HepG2 (cell line): ENCODE data around the gene GPR25. TPM values are rescaled to one million over a fixed set of nuclear protein-coding genes. Genes with fewer than 3 reads are reported as not detected.

Source experiments
- ATAC-seq: fragments of 200-7000 bp; cut with Tn5 transposase; 3 replicates; pipeline ENCODE4 v1.9.1; 2020; ENCODE audit warnings: mild to moderate bottlenecking, moderate library complexity
- BruUV-seq: library from RNA; stranded (reverse); fragments of 400-500 nt; replicated peaks from 2 replicates; lab custom pipeline; 2021; lab: Mats Ljungman, UMichigan
- CTCF ChIA-PET: fragments of 300-600 bp; formaldehyde crosslinking; extraction: SDS; loops from one replicate; lab custom pipeline; 2021; ENCODE audit warnings: low total read pairs, inconsistent platforms, low intra/inter-chr PET ratio; lab: Yijun Ruan, JAX
- POLR2A ChIA-PET: fragments of 350-600 bp; sonication (Branson Sonifier 250); formaldehyde crosslinking; loops from one replicate; lab custom pipeline; 2020; ENCODE audit warnings: antibody characterized with exemption, inconsistent platforms; lab: Yijun Ruan, JAX
- DNase-seq: peaks from one replicate; pipeline ENCODE4 v3.0.0-alpha.2; 2015; ENCODE audit warnings: low spot score
- FAIRE-seq: peaks from 3 replicates; lab custom pipeline; 2011; peaks lifted over from hg19 to GRCh38; lab: Jason Lieb, UNC
- H2AFZ ChIP-seq: one replicate; pipeline ENCODE4 v1.6.1; 2011; ENCODE audit warnings: low read length, inconsistent platforms
- H3K27ac ChIP-seq: fragments of 300-600 bp; 3 replicates; pipeline ENCODE4 v1.8.0; 2011; ENCODE audit warnings: mixed run types, mild to moderate bottlenecking, mixed read lengths, low read length, inconsistent platforms; ENCODE audit not compliant: insufficient read depth; ENCODE audit errors: extremely low read length
- H3K27me3 ChIP-seq, 2 experiments: fragments of 200-600 bp in 1 of 2; 2 replicates in 1 of 2; 3 replicates in 1 of 2; pipeline versions ENCODE4 v1.6.0 to v1.8.0; 2011; ENCODE audit warnings: low read length in 2 of 2, mild to moderate bottlenecking in 2 of 2, moderate library complexity in 2 of 2, inconsistent platforms in 1 of 2; ENCODE audit not compliant: insufficient read depth in 2 of 2, control insufficient read depth in 1 of 2
- H3K36me3 ChIP-seq, 2 experiments: fragments of 200-600 bp in 1 of 2; replicated peaks in 1 of 2; 2 replicates in 1 of 2; 3 replicates in 1 of 2; pipeline versions ENCODE4 v1.5.1 to v1.8.0; 2011; ENCODE audit warnings: low read length in 2 of 2, inconsistent platforms in 1 of 2; ENCODE audit not compliant: insufficient read depth in 2 of 2, control insufficient read depth in 1 of 2
- H3K4me1 ChIP-seq: 2 replicates; pipeline ENCODE4 v1.5.1; 2012; ENCODE audit warnings: low read length, inconsistent platforms; ENCODE audit not compliant: insufficient read depth
- H3K4me2 ChIP-seq: 2 replicates; pipeline ENCODE4 v1.6.0; 2011; ENCODE audit warnings: low read depth, low read length, inconsistent platforms
- H3K4me3 ChIP-seq, 3 experiments: fragments of 200-600 bp in 1 of 3; sonication (generic), shearing (Covaris generic) in 1 of 3; replicated peaks in 1 of 3; 2 replicates each; pipeline ENCODE4 v1.5.1; 2011 to 2016; ENCODE audit warnings: low read length in 3 of 3, inconsistent platforms in 2 of 3, low read depth in 2 of 3, mild to moderate bottlenecking in 2 of 3, control low read depth in 1 of 3, mixed read lengths in 1 of 3; ENCODE audit not compliant: insufficient read depth in 1 of 3
- H3K79me2 ChIP-seq: one replicate; pipeline ENCODE4 v1.6.1; 2011; ENCODE audit warnings: low read length, inconsistent platforms; ENCODE audit not compliant: insufficient read depth
- H3K9ac ChIP-seq: 2 replicates; pipeline ENCODE4 v1.6.0; 2011; ENCODE audit warnings: mild to moderate bottlenecking, low read depth, low read length, inconsistent platforms; ENCODE audit not compliant: insufficient read depth
- H3K9me3 ChIP-seq: 2 replicates; pipeline ENCODE4 v1.5.1; 2012; ENCODE audit warnings: mild to moderate bottlenecking, low read length
- H4K20me1 ChIP-seq: 2 replicates; pipeline ENCODE4 v1.6.0; 2011; ENCODE audit warnings: inconsistent platforms, mild to moderate bottlenecking, low read length, moderate library complexity; ENCODE audit not compliant: insufficient read depth
- ARNTL ChIP-seq: sonication (generic); formaldehyde crosslinking; IDR thresholded peaks from 2 replicates; pipeline ENCODE4 v1.4.0; 2020; ENCODE audit warnings: mild to moderate bottlenecking, missing genetic modification reagents
- CCDC6 ChIP-seq: sonication (generic); formaldehyde crosslinking; IDR thresholded peaks from 2 replicates; pipeline ENCODE4 v1.8.1; 2022; ENCODE audit warnings: mild to moderate bottlenecking, missing genetic modification reagents, moderate library complexity
- HOMEZ ChIP-seq: IDR thresholded peaks from 2 replicates; pipeline ENCODE4 v1.6.1; 2016; ENCODE audit warnings: low read depth
- MIER2 ChIP-seq: IDR thresholded peaks from 2 replicates; pipeline ENCODE4 v1.6.1; 2016; ENCODE audit warnings: missing biosample characterization, missing genetic modification reagents
- MTF2 ChIP-seq: sonication (generic); formaldehyde crosslinking; IDR thresholded peaks from 2 replicates; pipeline ENCODE4 v1.5.0; 2020; ENCODE audit warnings: missing genetic modification reagents, borderline replicate concordance
- PLRG1 ChIP-seq: fragments of 450-650 bp; conservative IDR thresholded peaks from 2 replicates; pipeline ENCODE4 v1.6.1; 2016
- PPARG ChIP-seq: conservative IDR thresholded peaks from 2 replicates; pipeline ENCODE4 v1.6.1; 2016; ENCODE audit warnings: missing biosample characterization, missing genetic modification reagents
- SMAD3 ChIP-seq: sonication (generic); formaldehyde crosslinking; IDR thresholded peaks from 2 replicates; pipeline ENCODE4 v1.4.0; 2020; ENCODE audit warnings: missing genetic modification reagents
- TCF7 ChIP-seq: sonication (generic); IDR thresholded peaks from 2 replicates; pipeline ENCODE4 v1.6.1; 2016; ENCODE audit warnings: antibody characterized with exemption, low read depth
- ZFP36L2 ChIP-seq: sonication (generic); formaldehyde crosslinking; IDR thresholded peaks from 2 replicates; pipeline ENCODE4 v1.4.0; 2020; ENCODE audit warnings: missing genetic modification reagents
- ZFY ChIP-seq: sonication (generic); formaldehyde crosslinking; IDR thresholded peaks from 2 replicates; pipeline ENCODE4 v1.4.0; 2020; ENCODE audit warnings: missing genetic modification reagents
- ZNF382 ChIP-seq: sonication (generic); formaldehyde crosslinking; IDR thresholded peaks from 2 replicates; pipeline ENCODE4 v1.5.0; 2020; ENCODE audit warnings: missing genetic modification reagents, mild to moderate bottlenecking, borderline replicate concordance
- ZNF768 ChIP-seq: sonication (generic); formaldehyde crosslinking; IDR thresholded peaks from 2 replicates; pipeline ENCODE4 v1.4.0; 2020; ENCODE audit warnings: missing genetic modification reagents
- WGBS: methylation state at CpG from one replicate; pipeline ENCODE4 v1.1.6; 2017; ENCODE audit warnings: low lambda C conversion rate; 5-methylcytosine and 5-hydroxymethylcytosine counted together
- in situ Hi-C: cut with HindIII; loops from 2 replicates; pipeline ENCODE4 v1.10.0; 2017; ENCODE audit warnings: low pct_unique_long_range_greater_than_20kb; ENCODE audit not compliant: extremely low pct_ligation_motif_present
- intact Hi-C: fragments of 100-400 bp; cut with micrococcal nuclease; formaldehyde crosslinking; loops from one replicate; pipeline ENCODE4 v1.10.0; 2022; ENCODE audit not compliant: unreplicated experiment
- polyA plus RNA-seq, 8 experiments: library from polyadenylated mRNA; depleted of rRNA in 3 of 8; stranded (reverse) in 7 of 8; unstranded in 1 of 8; fragments of >200 nt; fragmentation: Illumina TruSeq in 4 of 8; extraction: Trizol in 4 of 8; gene quantifications; 2 replicates each; pipeline versions ENCODE4 v1.2.1 to v1.2.3, GENCODE V29; 2011 to 2016; ENCODE audit warnings: low read depth in 4 of 8, missing spikeins in 1 of 8, mixed read lengths in 1 of 8; ENCODE audit not compliant: insufficient read depth in 1 of 8
- total RNA-seq, 5 experiments: library from RNA; depleted of rRNA; stranded (reverse); fragments of >200 nt; fragmentation: Illumina TruSeq; extraction: Trizol; gene quantifications; 2 replicates each; pipeline ENCODE4 v1.2.3, GENCODE V29; 2016; ENCODE audit warnings: low read depth in 1 of 5
- TF ChIP-seq, protein P1 (sequence below): sonication (generic); formaldehyde crosslinking; IDR thresholded peaks from 2 replicates; pipeline ENCODE4 v1.4.0; 2020; ENCODE audit warnings: mild to moderate bottlenecking, missing genetic modification reagents, borderline replicate concordance
- TF ChIP-seq, protein P2 (sequence below): sonication (generic); formaldehyde crosslinking; IDR thresholded peaks from 2 replicates; pipeline ENCODE4 v1.9.0; 2022; ENCODE audit warnings: low read depth, missing genetic modification reagents

GPR25 gene
- total and polyA plus RNA-seq, 2 of the 13 experiments (the other 11 are each of a cell fraction or from before 2014, with no cell fraction given): not detected

GRCh38 chr1:200888349-200888838 lies 15.6 kb downstream of the GPR25 start:
- FAIRE-seq: peak; percentile 87
- CTCF ChIA-PET: no interaction called here
- TF ChIP-seq ZNF382 (CRISPR knock-in tag) (no peak), MIER2 (no peak), MTF2 (CRISPR knock-in tag) (no peak), PLRG1 (no peak), ZNF768 (CRISPR knock-in tag) (peak; percentile 8; the same call in 1 of the 2 replicates), SMAD3 (no peak), ARNTL (CRISPR knock-in tag) (0 out of 2 replicates have a peak, but pooled peaks have one; percentile 21), HOMEZ (CRISPR knock-in tag) (no peak), TCF7 (no peak), ZFP36L2 (CRISPR knock-in tag) (no peak), PPARG (CRISPR knock-in tag) (peak; percentile 23; the same call in 1 of the 2 replicates), ZFY (peak; percentile 70; the same call in 1 of the 2 replicates), CCDC6 (no peak)
- TF ChIP-seq, protein P1, sequence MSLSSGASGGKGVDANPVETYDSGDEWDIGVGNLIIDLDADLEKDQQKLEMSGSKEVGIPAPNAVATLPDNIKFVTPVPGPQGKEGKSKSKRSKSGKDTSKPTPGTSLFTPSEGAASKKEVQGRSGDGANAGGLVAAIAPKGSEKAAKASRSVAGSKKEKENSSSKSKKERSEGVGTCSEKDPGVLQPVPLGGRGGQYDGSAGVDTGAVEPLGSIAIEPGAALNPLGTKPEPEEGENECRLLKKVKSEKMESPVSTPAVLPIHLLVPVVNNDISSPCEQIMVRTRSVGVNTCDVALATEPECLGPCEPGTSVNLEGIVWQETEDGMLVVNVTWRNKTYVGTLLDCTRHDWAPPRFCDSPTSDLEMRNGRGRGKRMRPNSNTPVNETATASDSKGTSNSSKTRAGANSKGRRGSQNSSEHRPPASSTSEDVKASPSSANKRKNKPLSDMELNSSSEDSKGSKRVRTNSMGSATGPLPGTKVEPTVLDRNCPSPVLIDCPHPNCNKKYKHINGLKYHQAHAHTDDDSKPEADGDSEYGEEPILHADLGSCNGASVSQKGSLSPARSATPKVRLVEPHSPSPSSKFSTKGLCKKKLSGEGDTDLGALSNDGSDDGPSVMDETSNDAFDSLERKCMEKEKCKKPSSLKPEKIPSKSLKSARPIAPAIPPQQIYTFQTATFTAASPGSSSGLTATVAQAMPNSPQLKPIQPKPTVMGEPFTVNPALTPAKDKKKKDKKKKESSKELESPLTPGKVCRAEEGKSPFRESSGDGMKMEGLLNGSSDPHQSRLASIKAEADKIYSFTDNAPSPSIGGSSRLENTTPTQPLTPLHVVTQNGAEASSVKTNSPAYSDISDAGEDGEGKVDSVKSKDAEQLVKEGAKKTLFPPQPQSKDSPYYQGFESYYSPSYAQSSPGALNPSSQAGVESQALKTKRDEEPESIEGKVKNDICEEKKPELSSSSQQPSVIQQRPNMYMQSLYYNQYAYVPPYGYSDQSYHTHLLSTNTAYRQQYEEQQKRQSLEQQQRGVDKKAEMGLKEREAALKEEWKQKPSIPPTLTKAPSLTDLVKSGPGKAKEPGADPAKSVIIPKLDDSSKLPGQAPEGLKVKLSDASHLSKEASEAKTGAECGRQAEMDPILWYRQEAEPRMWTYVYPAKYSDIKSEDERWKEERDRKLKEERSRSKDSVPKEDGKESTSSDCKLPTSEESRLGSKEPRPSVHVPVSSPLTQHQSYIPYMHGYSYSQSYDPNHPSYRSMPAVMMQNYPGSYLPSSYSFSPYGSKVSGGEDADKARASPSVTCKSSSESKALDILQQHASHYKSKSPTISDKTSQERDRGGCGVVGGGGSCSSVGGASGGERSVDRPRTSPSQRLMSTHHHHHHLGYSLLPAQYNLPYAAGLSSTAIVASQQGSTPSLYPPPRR: no peak
- TF ChIP-seq, protein P2, sequence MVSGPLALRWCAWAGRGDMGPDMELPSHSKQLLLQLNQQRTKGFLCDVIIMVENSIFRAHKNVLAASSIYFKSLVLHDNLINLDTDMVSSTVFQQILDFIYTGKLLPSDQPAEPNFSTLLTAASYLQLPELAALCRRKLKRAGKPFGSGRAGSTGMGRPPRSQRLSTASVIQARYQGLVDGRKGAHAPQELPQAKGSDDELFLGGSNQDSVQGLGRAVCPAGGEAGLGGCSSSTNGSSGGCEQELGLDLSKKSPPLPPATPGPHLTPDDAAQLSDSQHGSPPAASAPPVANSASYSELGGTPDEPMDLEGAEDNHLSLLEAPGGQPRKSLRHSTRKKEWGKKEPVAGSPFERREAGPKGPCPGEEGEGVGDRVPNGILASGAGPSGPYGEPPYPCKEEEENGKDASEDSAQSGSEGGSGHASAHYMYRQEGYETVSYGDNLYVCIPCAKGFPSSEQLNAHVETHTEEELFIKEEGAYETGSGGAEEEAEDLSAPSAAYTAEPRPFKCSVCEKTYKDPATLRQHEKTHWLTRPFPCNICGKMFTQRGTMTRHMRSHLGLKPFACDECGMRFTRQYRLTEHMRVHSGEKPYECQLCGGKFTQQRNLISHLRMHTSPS (CRISPR knock-in tag): peak; percentile 47

More at GRCh38 chr1:200888349-200888838, 15.6 kb downstream of the GPR25 start:
- intact Hi-C loops (no loop called here), in situ Hi-C loops (no loop called here)
- no TSS peak for BruUV-seq
- peak; percentile 67 for DNase-seq
- Histone ChIP-seq H2AFZ (no peak overlapping the region), H3K27ac (no peak overlapping the region), H3K9ac (peak overlapping the region; percentile 39; the same call in 1 of the 2 replicates), H3K4me3 (peak overlapping the region; percentile 45 to 63 (median 46)), H3K27me3 (no peaks in the 10 kb centered on the region), H3K4me1 (peaks cover 64% of the 10 kb centered on the region), H3K79me2 (peaks cover 3% of the 10 kb centered on the region), H3K4me2 (peak overlapping the region; percentile 94), H3K9me3 (no peaks in the 10 kb centered on the region), H4K20me1 (no peaks in the 10 kb centered on the region), H3K36me3 (no peaks in the 10 kb centered on the region)
- WGBS: 0% methylated on average over 4 of the region's 7 CpGs
- peak; percentile 71 for ATAC-seq
- POLR2A ChIA-PET: interaction anchor here (0.8 to 2.9 kb wide), 10 partner anchors 8 to 219 kb away, joined by 3 to 40 read pairs (median 8); partner anchors contain the start of gene DDX59
